ENCODE results near the gene TPCN1.

The TPCN1 gene

DNA sequence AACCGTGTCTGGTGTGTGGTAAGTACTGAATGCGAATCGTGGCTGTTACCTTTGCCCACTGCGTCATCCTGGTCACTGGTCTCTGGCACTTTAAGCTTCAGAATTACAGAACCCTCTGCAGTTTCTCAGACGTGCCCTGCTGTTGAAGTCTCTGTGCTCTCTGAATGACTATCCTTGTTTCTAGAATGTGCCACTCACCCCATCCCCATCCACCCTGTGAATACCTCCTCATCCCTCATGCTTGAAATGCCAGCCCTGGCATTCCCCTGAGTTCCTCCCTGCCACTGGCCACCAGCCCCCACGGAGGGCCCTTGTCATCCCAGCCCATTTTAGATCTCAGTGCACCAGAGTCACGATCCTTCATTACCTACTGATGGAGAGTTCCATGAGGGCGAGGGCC lies 21.3 kb downstream of the TPCN1 start:
- FAIRE-seq = no peak

DNA sequence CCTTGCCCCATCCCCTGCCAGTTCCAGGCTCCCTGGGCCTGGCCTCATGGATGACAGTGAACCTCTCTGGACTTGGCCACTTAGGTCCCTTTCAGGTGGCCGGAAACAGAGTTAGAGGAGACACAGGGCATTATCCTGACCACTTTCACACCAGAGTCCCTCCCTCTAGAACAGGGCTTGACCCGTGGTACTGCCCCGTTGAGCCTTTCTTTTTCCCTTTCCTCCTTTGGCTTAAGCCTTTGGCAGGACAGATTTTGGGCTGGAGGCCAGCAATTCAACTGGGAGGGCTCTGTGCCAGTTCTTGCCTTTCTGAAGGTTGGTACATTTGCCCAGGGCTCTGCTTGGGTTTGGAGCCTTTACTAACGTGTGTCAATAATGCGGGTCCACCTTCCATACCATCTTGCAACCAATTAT lies 22.8 kb downstream of the TPCN1 start:
- no peak for FAIRE-seq

DNA sequence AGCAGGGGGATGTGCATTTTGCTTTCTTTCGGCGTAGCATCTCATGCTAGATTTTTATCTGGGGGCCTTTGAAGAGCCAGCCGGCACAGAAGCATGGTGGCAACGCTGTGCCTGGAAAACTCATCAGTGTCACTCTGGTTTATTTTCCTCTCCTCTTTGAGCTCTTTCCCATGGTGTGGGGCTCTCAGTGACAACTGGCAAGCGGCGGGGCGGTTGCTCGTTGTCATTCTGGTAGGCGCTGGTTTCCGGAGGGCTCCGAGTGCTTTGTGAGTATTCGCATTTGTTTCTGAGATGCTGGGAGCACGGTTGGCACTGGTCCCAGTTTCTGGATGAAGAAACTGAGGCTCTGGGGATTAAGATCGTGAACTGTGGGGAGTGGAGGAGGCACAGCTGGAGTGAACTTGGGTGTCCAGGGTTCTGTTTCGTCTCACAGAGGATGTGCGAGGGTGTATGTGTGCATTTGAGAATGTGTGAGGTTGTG lies 23.3 kb downstream of the TPCN1 start:
- FAIRE-seq = no peak

DNA sequence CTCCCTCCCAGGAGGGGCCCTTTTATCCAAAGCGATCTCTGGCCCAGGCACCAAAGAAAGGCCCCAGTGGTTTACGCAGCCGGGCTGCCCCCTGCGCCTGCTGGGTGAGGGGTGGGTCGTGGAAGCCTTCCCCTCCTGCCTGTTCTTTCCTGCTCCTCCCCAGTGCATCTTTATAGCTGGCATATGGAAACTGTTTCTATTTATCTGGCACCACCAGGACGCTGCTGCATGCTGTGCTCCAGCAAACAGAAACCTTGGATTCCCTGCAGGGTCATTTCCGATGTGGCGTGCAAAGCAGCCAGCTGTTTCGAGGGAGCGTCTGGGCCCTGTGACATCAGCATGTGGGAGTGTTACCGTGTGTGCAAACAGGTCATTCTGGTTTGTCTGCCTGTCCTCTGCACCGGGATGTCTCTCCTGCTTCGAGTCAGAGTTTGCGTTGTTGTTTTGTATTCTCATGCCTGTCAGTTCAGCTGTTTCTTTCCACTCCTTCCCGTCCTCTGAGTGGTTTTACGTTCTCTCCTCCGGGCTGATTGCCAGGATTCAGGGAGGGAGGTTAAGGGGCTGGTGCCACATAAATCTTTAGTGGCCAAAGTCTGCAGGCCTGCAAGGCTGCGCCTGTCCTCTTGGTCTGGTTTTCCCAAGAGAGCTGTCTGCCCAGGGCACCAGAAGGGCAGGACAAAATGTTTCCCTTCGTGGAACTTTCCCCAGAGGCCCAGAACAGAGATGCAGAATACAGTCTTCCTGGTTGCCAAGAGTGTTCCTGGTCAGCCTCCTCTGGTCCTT lies 24.6 kb downstream of the TPCN1 start:
- no peak for FAIRE-seq

DNA sequence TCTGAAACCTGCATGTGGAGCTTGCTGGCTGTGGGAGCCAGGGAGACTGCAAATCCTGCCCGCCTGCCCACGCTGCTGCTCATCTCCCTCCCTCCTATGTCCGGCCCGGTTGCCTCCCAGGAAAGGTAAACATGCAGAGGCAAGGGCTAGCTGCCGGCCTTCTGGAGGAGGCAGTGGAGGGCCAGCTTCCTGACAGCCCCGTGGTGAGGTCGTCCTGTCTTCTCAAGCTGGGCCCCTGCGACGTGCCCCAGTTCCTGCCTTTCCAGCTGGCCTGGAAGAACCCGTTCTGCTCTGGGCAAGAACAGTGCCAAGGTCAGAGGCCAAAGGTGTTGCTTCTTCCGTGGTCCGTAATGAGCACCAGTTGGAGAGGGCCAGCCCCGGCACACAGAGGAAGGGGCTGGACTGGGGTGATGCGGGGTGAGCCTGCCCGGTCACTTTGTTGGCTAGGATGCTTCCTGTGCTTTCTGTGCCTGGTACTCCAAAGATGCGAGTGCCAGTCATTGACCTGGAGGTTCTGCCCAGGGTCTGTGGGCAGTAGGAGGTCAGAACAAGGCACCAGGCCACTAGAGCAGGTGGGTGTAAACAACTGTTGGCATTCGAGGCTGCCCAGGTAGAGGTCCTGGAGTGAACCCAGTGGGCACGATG lies 25.3 kb downstream of the TPCN1 start:
- FAIRE-seq = no peak

DNA sequence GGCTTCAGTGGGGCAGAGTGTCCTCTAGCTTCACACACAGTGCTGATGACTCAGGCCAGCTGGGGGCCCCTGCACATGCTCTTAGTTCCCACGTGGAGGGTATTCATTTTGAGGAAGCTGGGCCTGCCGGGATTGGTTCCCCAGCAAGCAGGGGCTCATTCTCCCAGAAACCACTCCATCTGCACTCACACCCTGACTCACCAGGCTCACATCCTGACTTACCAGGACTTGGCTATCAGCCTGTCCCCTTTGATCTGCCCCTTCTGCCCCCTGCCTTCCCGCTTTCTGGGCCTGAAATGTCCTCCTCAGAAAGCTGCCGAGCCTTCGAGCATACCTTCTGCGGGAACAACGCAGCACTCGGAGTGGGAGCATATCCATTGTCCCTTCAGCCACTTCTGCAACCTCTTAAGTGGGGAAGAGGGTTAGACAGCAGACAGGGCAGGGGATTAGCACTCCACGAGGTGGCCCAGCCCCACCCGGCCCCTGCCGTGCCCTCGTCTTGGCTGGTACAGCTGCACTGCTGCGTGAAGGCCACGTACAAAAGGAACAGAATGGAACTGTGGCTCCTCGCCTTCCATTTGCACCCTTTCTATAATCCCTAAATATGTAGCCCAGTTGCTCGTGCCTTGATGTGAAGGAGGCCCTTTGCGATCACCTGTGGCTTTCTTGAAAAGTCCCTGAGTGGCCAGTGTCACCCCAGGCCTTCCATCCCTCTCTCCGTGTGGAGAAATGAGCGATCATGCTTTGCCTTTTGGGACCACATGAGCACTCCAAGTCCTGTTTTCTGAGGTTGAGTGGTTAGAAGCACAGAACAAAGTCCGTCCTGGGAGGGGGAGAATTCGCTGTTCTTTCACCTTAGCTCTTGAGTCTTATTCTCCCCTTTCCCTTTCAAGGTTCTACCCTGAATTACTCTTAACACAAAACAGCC lies 26.1 kb downstream of the TPCN1 start:
- FAIRE-seq = no peak

DNA sequence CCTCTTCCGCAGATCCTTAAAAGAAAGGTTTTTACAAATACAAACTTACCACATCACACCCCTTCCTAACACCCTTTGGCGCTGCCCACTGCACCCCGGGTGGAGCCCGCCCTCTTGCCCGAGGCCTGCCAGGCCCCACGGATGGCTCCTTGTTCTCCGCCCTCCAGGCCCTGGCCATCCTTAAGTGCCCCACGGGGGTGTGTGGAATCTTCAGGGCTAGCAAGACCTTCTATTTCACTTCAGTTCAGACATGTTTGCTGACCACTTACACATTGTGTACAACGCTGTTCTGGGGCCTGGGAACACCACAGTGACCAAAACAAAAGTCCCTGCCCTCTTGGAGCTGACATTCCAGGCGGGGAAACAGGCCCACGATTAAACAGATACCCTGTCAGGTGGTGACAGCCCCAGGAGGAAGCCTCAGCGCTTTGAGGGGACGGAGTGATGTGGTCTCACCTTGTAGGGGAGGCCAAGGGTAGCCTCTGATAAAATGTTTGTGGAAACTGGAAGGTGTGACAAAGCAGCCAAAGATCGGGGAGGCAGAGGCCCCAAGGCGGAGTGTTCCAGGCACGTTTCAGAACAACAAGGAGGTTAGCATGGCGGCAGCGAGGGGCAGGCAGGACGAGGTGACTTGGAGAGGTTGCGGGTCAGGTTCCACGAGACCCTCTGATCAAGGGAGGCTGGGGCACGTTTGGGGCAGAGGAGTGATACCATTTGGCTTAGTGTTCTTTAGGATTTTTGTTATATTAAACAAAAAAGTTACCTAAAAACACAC lies 27.0 kb downstream of the TPCN1 start:
- no peak for FAIRE-seq

DNA sequence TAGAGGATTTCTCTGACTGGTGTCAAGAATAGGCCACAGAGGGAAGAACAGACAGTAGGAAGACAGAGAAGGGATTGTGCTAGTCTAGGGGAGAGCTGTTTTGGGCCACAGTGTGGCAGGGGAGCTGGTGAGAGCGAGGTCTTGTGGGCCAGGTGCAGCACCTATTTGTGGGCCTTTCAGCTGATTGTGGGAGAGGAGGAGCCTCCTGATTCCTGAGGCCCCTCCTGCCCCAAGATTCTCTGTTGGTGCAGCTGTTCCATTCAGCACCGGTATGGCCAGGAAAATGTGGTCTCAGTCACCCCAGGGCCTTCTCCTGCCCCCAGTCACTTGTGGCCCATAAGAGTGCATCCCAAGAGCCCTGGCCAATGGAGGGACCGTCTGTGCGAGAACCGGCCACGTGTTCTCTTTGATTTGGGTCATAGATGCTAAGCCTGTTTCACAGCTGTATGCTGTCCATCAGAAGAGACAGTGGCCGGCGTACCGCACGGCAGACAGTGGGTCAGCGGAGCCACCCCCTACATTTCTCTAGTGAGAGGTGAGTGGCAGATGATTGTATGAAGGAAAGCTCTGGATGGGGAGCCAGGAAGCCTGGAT lies 27.7 kb downstream of the TPCN1 start:
- no peak for FAIRE-seq

DNA sequence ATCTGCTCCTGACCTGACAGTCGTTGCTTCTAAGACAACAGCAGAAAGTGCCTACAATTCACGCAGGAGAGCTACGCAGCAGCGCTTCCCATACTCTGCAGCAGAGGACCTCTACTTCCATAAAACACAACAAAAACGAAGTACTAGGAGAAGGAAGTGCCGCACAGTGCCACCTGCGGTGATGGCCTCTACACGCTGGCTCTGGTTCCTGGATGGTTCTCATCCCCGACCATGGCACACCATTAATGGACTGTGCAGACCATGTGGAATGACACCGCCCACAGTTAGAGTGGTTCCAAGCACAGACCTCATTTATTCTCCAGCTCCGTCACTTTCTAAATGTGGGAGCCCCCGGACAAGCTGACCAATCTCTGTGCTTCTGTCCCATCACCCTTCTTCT lies 28.3 kb downstream of the TPCN1 start:
- FAIRE-seq = no peak

DNA sequence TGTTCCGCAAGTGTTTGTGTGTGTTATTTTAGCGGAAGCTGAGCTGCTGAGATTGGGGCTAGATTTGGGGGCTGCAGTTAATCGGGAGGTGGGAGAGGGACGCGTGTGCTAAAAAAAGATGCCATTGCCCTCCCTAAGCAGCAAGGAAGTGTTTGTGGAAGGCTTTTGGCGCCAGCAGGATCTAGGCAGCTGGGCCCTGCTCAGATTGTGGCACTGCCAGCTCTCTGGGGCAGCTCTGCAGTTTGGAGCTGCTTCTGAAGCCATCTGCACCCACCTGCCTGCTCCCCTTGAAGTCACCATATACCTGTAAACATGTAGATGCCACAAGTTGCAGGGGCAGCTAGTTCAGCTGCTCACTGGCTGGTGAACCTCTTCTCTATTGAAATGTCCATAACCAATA lies 28.8 kb downstream of the TPCN1 start:
- no peak for FAIRE-seq

DNA sequence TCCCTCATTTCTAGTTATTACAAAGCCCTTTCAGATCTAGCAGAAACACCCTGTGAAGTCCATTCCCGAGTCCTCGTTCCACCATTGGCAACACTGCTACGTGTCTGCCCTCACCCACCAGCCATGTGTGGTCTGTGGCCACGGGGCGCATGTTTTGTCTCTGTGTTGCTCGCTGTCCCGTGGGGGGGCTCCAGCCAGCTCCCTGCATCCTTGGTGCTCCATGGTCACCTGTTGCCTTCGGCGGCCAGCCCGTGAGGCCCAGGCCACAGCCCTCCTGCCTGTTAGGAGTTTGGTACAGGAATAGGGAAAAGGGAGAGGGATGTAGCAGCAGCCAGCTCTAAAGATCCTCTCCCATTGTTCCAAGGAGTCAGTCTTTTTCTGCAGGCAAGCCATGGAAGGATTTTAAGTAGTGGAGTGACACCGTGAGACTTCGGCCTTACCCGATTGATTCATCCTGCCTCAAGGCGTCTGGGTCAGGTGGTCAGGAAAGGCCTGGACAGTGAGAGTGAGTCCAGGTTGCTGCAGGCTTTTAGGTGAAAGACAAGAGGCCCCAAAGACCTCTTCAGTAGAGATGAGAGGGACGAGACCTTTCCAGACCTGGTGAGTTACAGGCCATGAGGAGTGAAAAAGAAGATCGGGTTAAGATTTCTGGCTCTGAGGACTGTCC lies 30.3 kb downstream of the TPCN1 start:
- FAIRE-seq = no peak

DNA sequence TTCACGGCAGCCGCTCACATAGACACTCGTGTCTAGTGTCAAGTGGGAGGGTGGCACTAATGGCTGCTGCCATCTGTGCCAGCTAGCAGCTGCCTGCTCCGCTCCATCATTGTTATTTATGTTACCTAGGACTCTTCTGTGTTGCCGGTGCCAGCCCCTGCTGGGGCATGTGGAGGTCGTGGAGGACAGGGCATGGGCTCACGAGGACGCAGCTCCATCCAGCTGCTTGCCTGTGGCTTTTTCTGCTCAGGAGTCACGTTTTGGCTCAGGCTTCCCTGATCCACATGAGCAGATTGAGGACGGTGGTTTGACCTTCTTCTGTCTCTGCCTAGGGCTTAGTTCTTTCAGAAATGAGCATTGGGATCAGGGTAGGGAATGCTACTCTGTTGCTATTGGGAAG lies 31.2 kb downstream of the TPCN1 start:
- no peak for FAIRE-seq

DNA sequence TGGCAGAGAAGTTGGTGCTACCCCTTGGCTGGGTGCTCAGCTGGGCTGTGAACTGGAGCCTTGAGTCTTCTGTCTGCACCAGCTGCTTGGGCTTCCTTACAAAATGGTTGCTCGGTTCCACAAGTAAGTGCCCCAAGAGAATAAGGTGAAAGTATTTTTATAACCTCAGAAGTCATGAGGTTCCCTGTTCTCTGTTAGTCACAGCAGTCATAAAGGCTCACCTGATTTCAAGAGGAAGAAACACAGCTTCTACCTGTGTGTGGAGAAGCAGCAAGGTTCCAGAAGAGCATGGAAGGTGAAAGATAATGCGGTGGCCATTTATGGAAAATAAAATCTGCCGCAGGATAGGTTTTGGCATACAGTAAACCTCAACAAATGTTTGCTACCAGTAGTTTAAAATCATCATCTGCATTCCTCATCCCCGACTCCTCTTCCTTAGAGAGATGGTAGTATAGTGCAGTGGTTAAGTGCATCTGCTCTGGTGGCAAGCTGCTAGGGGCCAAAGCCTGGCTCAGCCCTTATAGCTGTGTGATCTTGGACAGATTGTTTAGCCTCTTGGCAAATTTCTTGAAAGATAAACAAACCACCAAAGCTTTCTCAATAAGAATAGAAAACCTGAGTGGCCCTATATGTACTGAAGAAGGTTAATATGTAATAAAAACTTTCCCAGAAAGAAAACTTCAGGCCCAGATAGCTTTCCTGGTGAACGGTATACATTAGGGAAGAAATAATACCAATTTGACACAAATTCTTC lies 32.4 kb downstream of the TPCN1 start:
- FAIRE-seq = no peak

DNA sequence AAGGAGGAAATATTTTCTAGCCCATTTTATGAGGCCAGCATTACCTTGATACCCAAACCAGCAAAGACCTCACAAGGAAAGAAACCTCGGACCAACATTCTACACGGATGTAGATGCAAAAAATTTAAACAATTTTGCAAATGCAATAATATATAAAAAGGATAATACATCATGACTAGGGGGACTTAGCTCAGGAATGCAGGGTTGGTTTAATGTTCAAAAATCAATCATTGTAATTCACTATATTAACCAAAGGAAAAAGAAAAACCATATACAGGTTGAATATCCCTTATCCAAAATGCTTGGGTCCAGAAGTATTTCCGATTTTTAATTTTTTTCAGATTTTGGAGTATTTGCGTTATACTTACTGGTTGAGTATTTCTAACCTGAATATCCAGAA lies 33.0 kb downstream of the TPCN1 start:
- FAIRE-seq = no peak

DNA sequence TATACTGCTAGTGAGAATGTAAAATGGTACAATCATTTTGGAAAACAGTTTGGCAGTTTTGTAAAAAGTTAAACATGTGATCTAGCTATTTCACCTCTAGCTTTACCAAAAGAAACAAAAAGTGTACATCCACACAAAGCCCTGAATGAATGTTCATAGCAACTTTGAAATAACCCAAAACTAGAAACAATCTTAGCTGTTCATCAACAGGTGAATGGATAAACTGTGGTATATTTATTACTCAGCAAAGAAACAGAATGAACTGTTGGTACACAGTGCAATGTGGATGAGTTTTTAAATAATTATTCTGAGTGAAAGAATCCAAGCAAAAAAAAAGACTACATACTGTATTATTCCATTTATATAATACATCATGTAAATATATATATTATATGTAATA lies 36.3 kb downstream of the TPCN1 start:
- FAIRE-seq = no peak

DNA sequence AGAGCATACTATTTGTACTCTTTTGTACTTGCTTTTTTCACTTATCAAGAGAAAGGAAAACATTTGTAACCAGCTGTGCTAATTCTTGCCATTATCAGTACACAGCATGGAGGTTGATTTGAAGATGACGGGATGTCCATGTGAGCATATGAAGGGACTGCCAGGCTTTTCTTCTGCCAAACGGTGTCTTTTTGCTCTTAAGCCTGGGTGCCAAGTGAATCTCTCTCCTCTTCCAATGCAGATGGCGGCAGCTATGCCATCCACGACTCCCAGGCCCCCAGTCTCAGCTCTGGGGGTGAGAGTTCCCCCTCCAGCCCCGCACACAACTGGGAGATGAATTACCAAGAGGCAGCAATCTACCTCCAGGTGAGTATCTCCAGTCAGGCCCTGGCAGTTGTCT lies 38.9 kb downstream of the TPCN1 start:
- no peak for FAIRE-seq

DNA sequence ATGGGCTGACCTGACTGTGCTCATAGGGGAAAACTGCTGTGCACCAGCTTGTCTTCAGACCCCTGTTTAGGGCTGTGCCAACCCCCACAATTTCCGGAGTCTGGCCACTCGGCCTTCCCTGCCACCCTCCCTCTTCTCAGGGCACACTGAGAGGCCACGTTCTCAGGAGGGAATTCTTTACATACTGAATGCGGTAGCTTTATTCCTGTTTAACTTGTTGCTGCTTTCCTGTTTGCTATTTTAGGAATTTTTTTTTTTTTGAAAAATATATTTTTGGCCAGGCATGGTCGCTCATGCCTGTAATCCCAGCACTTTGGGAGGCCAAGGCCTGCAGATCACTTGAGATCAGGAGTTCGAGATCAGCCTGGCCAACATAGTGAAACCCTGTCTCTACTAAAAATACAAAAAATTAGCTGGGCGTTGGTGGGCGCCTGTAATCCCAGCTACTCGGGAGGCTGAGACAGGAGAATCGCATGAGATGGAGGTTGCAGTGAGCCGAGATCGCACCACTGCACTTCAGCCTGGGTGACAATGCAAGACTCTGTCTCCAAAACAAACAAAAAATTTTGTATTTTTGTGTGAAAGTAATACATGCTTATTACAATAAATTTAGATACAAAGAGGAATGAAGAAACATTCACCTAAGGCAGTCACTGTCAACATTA lies 39.5 kb downstream of the TPCN1 start:
- no peak for FAIRE-seq

DNA sequence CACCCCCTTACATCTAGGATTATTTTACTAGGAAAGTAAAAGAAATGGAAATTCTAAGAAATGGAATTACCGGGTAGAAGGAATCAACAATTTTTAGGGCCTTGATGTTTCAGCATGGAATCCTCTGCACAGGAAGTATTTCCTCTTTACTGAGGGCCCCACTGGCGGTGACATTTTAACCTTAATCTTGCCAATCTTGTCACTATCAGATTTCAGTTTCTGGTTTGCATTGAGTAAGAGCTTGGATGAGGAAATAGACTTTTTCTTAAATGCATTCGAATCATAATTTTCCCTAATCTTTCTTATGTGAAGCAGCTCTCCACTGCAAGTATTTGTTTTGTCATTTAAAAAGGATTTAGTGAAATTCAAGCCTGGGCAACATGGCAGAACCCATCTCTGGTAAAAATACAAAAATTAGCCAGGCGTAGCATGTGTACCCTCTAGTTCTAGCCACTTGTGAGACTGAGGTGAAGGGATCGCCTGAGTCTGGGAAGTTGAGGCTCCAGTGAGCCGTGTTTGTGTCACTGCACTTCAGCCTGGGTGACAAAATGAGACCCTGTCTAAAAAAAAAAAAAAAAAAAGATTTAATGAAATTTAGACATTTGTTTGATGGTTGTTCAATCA lies 40.7 kb downstream of the TPCN1 start:
- no peak for FAIRE-seq

DNA sequence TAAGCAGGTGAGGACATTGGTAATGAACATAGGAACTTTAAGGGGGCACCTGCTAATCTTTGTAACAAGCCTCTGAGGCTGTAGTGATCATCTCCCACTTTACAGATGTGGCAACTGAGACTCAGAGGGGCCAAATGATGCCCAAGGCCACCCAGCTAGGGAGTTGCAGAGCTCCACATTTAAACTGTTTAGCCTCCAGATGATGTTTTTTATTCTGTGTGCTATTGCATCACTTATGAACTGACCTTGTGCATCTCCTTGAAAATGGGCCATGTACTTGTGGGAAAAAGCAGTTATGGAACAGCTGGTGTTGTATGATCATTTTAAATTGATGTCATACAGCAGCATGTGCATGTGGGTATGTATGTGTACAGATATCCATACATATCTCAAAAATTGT lies 41.4 kb downstream of the TPCN1 start:
- no peak for FAIRE-seq

DNA sequence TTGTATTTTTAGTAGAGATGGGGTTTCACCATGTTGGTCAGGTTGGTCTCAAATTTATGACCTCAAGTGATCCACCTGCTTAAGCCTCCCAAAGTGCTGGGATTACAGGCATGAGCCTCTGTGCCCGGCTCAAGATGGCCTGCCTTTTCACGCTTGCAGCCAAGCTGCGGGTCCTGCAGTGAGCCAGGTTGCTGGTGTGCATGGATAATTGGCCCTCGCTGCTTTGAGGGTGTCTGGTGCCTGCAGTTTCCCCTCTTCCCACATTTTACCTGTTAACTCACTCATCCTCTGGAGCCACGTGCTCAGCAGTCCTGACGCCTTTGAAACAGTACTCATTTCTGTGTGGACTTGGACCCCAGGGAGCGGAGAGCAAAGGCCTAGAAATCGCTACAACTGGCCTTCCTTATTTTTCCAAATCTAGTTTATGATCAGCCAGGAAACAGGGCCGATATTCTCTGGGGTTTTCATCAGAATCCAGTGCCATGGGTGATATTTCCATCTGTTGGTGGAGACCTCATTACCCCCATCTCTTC lies 42.2 kb downstream of the TPCN1 start:
- FAIRE-seq = no peak

Data from TTC549 (cell line).